Activated CD4-positive, CD25-positive, alpha-beta regulatory T cell treated with anti-CD3 and anti-CD28 coated beads, Interleukin-2, amount 50 U/mL, for 16 hours (primary cell): ENCODE data around the gene ELL2.

Source experiments
- DNase-seq: peaks from one replicate; pipeline ENCODE4 v3.0.0-alpha.2; 2020; ENCODE audit warnings: low read depth, low spot score

ELL2 gene

GRCh38 chr5:95961617-95962474 lies at the start of gene ELL2:
ELL2 (minus strand) TSS chr5:95961851; CDS start chr5:95961721, 130 bp downstream.
- DNase-seq = peak; percentile 91

GRCh38 chr5:96008987-96009647 lies 47.5 kb upstream of the ELL2 start:
- DNase-seq = no peak

- DNase-seq = no peak
Measured at GRCh38 chr5:96008487-96008886, 46.8 kb upstream of the ELL2 start.

GRCh38 chr5:96007051-96007450 lies 45.4 kb upstream of the ELL2 start:
- DNase-seq = no peak

- DNase-seq = no peak
Measured at GRCh38 chr5:96006291-96006690, 44.6 kb upstream of the ELL2 start.

- DNase-seq = no peak
Measured at GRCh38 chr5:96004754-96005153, 43.1 kb upstream of the ELL2 start.

GRCh38 chr5:96004087-96004486 lies 42.4 kb upstream of the ELL2 start:
- DNase-seq = no peak

- DNase-seq = no peak
Measured at GRCh38 chr5:96001262-96001661, 39.6 kb upstream of the ELL2 start.

- no peak for DNase-seq
Measured at GRCh38 chr5:96000308-96000707, 38.7 kb upstream of the ELL2 start.

GRCh38 chr5:95996904-95997723 lies 35.5 kb upstream of the ELL2 start:
- no peak for DNase-seq

GRCh38 chr5:95995962-95996489 lies 34.4 kb upstream of the ELL2 start:
- no peak for DNase-seq

GRCh38 chr5:95993776-95994175 lies 32.1 kb upstream of the ELL2 start:
- no peak for DNase-seq

- DNase-seq = no peak
Measured at GRCh38 chr5:95993266-95993665, 31.6 kb upstream of the ELL2 start.

GRCh38 chr5:95989283-95990048 lies 27.8 kb upstream of the ELL2 start:
- no peak for DNase-seq

- no peak for DNase-seq
Measured at GRCh38 chr5:95988877-95989276, 27.2 kb upstream of the ELL2 start.

- DNase-seq = no peak
Measured at GRCh38 chr5:95988094-95988493, 26.4 kb upstream of the ELL2 start.

GRCh38 chr5:95986937-95987520 lies 25.4 kb upstream of the ELL2 start:
- DNase-seq = no peak

- DNase-seq = no peak
Measured at GRCh38 chr5:95986001-95986400, 24.4 kb upstream of the ELL2 start.

- DNase-seq = no peak
Measured at GRCh38 chr5:95985249-95985648, 23.6 kb upstream of the ELL2 start.

- no peak for DNase-seq
Measured at GRCh38 chr5:95984287-95984938, 22.8 kb upstream of the ELL2 start.
